ENCODE measurements around the gene DOCK1.

DNA sequence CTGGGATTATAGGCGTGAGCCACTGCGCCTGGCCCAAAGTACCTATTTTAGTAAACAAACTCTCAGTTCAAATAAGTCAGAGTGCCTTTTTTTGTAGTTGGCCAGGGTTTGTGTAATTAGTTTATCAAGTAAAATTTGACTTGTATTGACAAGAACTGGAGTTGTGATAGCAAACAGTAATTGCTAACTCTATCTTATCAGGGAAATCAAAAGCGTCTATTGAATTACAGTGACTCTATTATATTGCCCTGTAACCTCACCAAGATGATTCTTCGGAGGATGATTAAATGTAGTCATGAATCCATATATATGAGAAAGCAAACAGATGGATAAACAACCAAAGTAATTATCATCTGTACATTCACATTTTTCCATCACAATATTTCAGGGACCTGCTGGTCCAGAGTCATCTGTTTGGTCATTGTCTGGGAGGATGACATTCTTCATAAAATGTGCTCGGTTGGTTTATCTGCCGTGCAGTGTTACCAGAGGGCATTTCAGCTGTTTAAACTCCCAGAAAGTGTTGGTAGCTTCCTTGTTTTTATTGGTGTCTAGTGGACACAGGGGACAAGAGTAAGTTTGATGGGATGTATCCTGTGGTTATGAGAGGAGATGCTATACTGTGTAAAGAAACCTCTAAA, 35.6 kb downstream of the DOCK1 start:
- TF ChIP-seq CTCF (conservative IDR thresholded peaks at IDR 0.05 in 1 of 2, IDR thresholded peaks at IDR 0.05 in 1 of 2; ENCODE audit: low read depth in 1 of 2, low read length in 2 of 2) (no peak), EZH2 (IDR thresholded peaks at IDR 0.05; ENCODE audit: low read length, missing control alignments) (no peak)

Measured in fibroblast of lung (primary cell).